HepG2 (cell line): ENCODE data around the gene PCP4.

Experiments used
- CTCF ChIP-seq: sonication (generic); formaldehyde crosslinking; IDR thresholded peaks from 2 replicates; pipeline ENCODE4 v1.5.0; 2020; ENCODE audit warnings: mild to moderate bottlenecking, missing genetic modification reagents, moderate library complexity
- MZF1 ChIP-seq: sonication (generic); formaldehyde crosslinking; IDR thresholded peaks from 2 replicates; pipeline ENCODE4 v1.8.1; 2023; ENCODE audit warnings: mild to moderate bottlenecking, missing genetic modification reagents, borderline replicate concordance
- PHF8 ChIP-seq: sonication (generic); formaldehyde crosslinking; IDR thresholded peaks from 2 replicates; pipeline ENCODE4 v1.5.0; 2020; ENCODE audit warnings: missing genetic modification reagents
- POLR2A ChIP-seq, 2 experiments: IDR thresholded peaks; 2 replicates each; pipeline ENCODE4 v1.6.1; 2011; ENCODE audit warnings: low read depth in 2 of 2, low read length in 2 of 2, mild to moderate bottlenecking in 1 of 2, moderate library complexity in 1 of 2; ENCODE audit not compliant: insufficient read depth in 1 of 2
- UBTF ChIP-seq: sonication (generic); formaldehyde crosslinking; IDR thresholded peaks from 2 replicates; pipeline ENCODE4 v1.4.0; 2020; ENCODE audit warnings: mild to moderate bottlenecking, missing genetic modification reagents
- TF ChIP-seq, protein P1 (sequence below): sonication (generic); formaldehyde crosslinking; IDR thresholded peaks from 2 replicates; pipeline ENCODE4 v1.9.0; 2022; ENCODE audit warnings: low read depth, missing genetic modification reagents
- TF ChIP-seq, protein P2 (sequence below): sonication (generic); formaldehyde crosslinking; IDR thresholded peaks from 2 replicates; pipeline ENCODE4 v1.4.0; 2020; ENCODE audit warnings: missing genetic modification reagents; ENCODE audit errors: not compliant biosample characterization

GRCh38 chr21:39843483-39843882, 23.8 kb upstream of the PCP4 start:
- TF ChIP-seq PHF8 (CRISPR knock-in tag) = no peak
- TF ChIP-seq UBTF = no peak
- no peak for TF ChIP-seq MZF1 (CRISPR knock-in tag)
- TF ChIP-seq POLR2A (IDR thresholded peaks at IDR 0.05; ENCODE audit: insufficient read depth in 1 of 2, low read depth in 2 of 2, low read length in 2 of 2) = no peak
- TF ChIP-seq CTCF (CRISPR knock-in tag) = no peak
- TF ChIP-seq, protein P1, sequence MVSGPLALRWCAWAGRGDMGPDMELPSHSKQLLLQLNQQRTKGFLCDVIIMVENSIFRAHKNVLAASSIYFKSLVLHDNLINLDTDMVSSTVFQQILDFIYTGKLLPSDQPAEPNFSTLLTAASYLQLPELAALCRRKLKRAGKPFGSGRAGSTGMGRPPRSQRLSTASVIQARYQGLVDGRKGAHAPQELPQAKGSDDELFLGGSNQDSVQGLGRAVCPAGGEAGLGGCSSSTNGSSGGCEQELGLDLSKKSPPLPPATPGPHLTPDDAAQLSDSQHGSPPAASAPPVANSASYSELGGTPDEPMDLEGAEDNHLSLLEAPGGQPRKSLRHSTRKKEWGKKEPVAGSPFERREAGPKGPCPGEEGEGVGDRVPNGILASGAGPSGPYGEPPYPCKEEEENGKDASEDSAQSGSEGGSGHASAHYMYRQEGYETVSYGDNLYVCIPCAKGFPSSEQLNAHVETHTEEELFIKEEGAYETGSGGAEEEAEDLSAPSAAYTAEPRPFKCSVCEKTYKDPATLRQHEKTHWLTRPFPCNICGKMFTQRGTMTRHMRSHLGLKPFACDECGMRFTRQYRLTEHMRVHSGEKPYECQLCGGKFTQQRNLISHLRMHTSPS = no peak
- TF ChIP-seq, protein P2, sequence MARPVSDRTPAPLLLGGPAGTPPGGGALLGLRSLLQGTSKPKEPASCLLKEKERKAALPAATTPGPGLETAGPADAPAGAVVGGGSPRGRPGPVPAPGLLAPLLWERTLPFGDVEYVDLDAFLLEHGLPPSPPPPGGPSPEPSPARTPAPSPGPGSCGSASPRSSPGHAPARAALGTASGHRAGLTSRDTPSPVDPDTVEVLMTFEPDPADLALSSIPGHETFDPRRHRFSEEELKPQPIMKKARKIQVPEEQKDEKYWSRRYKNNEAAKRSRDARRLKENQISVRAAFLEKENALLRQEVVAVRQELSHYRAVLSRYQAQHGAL = no peak
